HG03575 (cell line): ENCODE measurements around the gene SNX32.

ENCODE experiments used
- ATAC-seq: cut with Tn5 transposase; IDR thresholded peaks from one replicate; pipeline ENCODE4 v1.9.1; 2021; ENCODE audit not compliant: unreplicated experiment, insufficient number of reproducible peaks, low FRiP score; ENCODE audit errors: extremely low read depth

SNX32 gene

DNA sequence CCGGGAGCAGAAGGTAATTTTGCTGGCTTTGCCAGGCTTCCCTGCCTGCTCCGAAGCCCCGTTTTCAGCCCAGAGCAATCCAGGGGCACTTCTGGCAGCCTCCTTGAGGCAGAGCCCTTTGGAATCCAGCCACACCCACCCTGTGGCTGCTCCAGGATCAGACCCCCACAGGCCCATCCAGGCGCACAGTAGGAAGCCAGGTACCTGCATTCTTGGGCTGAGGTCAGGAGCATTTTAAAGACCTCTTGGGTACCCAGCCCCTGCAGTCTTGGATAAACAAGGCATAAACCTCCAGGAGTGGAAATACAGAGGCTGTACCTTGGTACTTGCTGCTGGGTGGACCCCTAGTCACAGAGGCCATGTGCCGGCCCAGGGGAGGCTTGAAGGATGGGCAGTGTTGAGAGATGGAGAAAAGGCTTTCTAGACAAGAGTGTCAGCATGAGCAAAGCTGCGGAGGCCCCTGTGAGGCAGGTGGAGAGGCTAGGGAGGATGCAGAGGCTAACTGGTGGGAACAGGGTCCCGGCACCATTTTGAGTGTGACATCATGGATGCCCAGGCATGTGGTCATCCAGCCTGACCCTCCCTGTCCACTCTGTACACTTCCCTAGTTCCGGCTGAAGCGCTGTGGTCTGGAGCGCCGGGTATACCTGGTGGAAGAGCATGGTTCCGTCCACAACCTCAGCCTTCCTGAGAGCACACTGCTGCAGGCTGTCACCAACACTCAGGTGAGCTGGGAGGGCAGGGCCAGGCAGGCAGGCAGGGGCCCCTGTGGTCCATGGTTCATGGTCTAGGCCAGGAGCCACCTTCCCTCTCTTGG lies 30.3 kb downstream of the SNX32 start:
- ATAC-seq = no peak

DNA sequence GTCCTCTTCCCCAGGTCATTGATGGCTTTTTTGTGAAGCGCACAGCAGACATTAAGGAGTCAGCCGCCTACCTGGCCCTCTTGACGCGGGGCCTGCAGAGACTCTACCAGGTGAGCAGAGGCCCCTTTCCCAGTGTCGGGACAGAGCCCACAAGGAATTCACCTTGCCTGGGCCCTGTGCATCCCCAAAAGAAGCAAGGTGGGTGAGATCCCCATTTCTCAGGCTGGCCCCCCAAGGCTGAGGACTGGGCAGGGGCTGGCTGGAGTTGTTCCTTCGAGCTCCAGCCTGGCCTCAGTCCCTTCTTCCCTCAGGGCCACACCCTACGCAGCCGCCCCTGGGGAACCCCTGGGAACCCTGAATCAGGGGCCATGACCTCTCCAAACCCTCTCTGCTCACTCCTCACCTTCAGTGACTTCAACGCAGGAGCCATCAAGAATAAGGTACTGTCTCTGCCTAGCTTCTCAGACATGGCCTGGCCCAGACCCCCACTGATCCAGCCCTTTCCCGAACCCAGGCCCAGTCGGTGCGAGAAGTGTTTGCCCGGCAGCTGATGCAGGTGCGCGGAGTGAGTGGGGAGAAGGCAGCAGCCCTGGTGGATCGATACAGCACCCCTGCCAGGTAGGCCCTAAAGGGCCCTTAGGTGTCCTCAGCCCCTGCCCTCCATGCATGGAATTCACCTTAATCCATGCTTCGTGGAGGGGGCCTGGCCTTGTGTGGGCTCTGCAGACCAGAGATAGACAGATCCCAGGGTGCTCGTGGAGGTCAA lies 31.1 kb downstream of the SNX32 start:
- no peak for ATAC-seq

DNA sequence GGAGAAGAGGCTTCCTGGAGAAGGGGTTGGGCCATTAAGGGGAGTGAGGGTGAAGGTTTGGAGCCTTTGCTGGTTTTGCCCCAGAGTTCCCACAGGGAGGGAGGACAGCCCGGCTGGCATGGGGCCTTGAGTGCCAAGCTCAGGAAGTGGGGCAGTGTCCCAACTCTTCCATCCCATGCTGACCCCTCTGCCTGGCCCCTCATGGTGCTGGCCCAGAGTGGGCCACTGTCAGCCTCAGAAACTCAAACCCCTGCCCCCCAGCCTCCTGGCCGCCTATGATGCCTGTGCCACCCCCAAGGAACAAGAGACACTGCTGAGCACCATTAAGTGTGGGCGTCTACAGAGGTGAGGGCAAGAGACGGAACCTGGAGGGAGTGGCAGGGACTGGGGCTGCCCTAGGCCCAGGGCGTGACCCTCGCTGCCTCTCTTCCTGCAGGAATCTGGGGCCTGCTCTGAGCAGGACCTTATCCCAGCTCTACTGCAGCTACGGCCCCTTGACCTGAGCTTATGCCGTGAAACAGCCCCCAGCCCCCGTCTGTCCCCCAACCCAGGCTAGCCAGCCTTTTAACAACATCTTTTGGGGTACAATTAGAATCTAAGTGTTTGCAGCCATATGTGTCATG lies 31.9 kb downstream of the SNX32 start:
- no peak for ATAC-seq

DNA sequence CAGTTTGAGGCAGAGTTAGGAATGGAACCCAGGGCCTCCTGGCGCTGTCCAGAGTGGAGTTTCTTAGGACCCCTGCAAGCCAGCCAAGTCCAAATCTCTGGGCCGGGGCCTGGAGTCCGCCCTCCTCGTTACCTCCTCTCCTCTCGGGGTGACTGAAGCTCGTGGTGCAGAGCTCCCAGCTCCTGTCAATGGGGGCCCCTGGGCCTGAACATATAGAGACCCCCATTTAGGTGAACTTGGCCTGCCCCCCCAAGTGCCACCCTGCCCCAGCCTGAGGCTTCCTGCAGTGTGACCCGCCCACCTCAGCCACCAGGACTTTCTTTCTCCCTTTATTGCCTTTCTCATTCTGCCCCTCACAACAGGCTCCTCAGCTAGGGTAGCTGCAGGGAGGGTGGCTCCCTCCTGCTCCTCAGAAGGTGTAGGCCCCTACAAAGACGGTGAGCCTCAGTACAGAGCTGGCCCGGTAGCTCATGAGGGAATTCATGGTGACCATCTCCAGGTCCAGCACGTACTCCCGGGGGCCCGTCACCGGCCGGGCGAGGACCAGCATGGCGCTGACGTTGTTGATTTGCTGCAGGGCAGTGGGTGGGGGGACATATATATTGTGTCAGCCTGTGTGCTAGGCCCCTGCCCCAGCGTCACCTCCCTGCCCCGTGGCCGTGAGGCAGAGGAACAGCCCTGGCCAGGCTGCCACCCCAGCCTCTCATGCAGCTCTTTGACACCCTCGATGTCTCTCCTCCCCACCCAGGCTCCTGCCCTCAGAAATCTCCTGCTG lies 32.9 kb downstream of the SNX32 start:
- ATAC-seq = no peak

DNA sequence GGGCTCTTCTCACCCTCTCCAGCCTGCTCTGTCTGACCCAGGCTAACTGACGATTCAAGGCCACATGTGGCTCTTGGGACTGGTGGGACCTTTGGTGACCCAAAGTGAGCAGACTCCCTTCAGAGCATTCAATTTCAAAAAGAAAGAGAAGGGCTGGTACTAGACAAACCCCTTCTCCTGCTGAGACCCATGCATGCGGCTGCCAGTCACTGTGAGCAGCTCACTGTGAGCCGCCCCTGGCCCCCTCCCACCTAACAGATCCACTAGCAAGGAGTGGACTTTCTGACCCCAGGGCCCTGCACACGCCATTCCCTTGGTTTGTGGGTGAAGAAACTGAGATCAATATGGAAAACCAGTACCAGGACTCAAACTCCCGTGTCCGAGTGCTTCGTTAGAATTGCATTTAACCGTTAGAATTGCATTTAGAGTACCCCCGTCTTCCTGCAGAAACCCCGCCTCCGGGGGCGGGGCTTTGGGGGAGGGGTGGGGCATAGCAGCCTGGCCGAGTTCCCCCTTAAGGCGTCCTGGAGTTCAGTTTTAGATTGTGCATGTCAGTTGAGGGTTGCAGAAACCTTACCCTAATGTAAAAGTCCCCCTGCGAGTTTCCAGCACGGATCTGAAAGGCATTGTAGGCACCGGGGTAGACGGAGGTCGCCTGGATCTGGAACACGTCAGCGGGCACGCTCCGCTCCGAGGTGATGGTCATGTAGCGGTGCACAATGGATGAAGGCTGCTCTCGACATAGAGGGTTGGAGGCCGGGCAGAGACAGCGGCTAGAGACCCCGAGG lies 33.7 kb downstream of the SNX32 start:
- no peak for ATAC-seq

- ATAC-seq = no peak
Observed at GRCh38 chr11:65868076-65868667, 34.4 kb downstream of the SNX32 start.

DNA sequence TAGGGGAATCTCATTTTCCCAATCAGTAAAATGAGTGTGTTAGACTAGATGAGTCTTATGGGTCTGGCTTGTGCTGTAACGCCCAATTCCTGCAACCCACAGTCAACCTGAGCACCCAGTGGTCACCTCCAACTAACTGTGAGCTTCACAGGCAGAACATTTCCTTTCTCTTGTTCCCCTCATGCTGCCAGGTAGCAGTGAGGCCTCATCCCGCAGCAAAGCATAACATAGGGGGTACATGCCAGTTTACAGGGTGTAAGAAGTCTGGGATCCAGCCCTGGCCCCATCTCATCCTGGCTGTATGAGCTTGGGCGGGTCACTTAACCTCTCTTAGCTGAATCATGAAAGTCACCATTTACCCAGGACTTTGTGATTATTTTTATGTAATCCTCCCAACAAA lies 35.1 kb downstream of the SNX32 start:
- no peak for ATAC-seq

GRCh38 chr11:65869643-65870306 lies 36.0 kb downstream of the SNX32 start:
- ATAC-seq = no peak

GRCh38 chr11:65870307-65870658 lies 36.5 kb downstream of the SNX32 start:
- ATAC-seq = no peak

DNA sequence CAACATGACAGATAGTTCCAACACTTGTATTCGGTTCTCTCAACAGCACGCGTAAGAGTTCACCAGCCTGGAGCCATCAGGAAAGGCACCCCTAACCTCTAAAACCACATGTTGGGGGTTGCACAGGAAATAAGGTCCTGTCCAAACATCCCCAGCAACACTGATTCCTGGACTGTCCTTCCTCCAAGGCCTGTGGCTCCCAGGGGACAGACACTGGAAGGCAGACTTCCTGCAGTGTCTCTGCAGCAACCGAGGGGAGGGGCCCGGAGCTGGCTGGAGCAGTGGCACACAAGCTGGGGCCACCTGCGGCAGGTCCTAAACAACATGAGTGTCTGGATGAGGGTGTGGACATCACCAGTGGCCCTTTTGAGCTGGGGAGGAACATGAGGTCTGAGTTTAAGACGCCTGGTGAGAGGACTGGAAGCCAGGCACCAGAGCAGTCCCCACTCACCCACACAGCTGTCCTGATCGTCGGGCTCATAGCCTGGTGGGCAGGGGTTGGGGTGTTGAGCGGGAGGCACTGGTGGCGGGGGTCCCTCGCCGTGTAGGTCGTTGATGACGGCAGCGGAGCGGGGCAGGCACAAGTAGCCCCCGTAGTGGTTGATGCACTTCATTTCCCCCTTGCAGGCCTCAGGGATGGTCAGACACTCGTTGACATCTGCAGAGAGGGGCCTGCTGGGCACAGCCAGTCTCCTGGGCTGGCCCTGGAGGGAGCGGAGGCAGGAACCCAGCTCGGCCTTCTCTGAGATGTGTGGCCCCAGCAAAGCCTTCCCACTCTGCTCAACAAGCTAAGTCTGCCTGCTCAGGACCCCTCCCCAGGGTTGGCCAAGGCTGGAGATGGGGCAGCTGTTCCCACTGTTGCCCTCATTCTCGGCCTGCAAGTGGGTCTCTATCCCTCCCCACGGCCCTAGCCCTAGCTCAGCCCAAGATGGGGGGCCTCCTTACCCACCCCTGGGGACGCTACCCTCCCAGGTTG lies 37.2 kb downstream of the SNX32 start:
- no peak for ATAC-seq

DNA sequence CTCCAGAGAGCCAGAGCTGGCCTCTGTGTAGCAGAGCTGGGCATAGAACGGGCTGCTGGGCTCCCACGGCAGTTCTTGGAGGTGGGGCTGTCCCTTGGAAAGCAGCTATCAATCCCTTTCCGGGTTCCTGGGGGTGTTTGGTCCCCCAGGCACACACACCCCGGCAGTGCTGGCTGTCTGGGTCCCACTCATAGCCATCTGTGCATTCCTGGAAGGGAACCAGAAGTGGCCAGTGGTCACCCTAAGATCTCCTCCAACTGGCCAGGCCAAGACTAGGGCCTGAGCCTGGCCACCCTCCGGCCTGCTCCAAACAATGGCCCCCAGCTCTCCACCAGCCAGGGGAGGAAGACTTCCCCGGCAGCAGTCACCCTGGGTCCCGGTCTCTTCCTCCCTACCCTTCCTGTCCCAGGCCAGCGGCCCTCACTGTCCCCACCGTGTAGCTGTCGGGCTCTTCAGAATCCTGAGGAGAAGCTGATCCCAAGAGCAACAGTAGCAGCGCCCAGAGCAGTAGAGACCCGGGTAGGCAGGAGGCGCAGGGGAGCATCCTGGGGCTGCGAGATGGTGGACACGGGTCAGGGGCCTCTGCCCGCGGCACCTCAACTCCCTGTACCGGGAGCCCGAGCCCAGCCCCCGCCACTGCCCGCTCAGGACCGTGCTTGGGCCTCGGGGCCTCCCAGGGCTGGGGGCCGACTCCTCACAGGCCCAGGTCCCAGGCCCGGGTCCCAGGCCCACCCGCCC lies 38.2 kb downstream of the SNX32 start:
- ATAC-seq = no peak

GRCh38 chr11:65872586-65873317 lies 39.0 kb downstream of the SNX32 start, which contains the start of gene EFEMP2:
Gene EFEMP2, minus strand, starts transcription at chr11:65872800. Its CDS starts 446 bp downstream, at chr11:65872354.
- ATAC-seq = no peak

DNA sequence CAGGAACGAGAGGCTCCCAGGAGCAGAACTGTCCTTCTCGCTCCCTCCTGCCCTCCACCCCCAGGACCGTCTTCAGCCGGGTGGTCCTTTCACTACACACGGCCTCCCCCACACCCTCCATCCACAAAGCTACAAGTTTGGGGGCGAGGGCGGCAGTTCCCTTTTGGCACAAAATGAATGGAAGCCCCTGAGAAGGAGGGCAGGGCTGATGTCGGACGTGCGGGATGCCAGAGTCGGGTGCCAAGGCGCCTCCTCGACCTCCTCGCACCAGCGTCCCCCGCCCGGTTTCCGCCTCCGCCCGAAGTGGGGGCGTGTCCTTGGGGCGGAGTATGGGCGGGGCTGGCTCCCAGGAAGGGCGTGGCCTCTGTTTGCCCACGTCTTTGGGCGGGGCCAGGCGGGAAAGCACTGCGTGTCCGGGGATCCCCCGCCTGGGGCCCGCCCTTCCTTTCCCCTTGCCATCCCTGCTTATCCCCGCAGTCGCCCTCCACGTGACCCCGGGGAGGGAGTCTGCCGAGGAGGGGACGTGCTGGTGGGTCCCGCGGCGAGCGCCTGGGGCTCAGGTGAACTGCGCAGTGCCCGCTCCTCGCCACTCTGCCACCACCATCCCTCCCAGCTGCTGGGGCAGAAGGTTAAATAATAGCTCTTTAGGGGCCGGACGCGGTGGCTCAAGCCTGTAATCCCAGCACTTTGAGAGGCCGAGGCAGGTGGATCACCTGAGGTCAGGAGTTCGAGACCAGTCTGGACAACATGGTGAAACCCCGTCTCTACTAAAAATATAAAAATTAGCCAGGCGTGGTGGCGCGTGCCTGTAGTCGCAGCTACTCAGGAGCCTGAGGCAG lies 39.8 kb downstream of the SNX32 start:
- no peak for ATAC-seq

- no peak for ATAC-seq
Observed at GRCh38 chr11:65879617-65880016, 45.9 kb downstream of the SNX32 start, which contains the start of gene CTSW. Gene CTSW, plus strand, starts transcription at chr11:65879837. Its CDS starts 18 bp downstream, at chr11:65879855.
